H1 (cell line): ENCODE results near the gene PLEKHA5. TPM values are rescaled to one million over a fixed set of nuclear protein-coding genes. Genes with fewer than 3 reads are reported as not detected.

Experiments
- CTCF ChIA-PET: fragments of 300-600 bp; sonication (Branson Sonifier 250); formaldehyde crosslinking; loops from one replicate; lab custom pipeline; 2021; ENCODE audit not compliant: partially characterized antibody; lab: Charles Lee
- POLR2A ChIA-PET: fragments of 300-600 bp; sonication (Branson Sonifier 250); formaldehyde crosslinking; loops from one replicate; lab custom pipeline; 2021; ENCODE audit warnings: inconsistent platforms; ENCODE audit not compliant: partially characterized antibody; lab: Charles Lee
- DNase-seq, 2 experiments: peaks; one replicate each; pipeline versions ENCODE4 v3.0.0 to v3.0.0-alpha.2; 2010 to 2022; ENCODE audit warnings: low spot score in 2 of 2, low read depth in 1 of 2, mixed read lengths in 1 of 2
- FAIRE-seq: peaks from 2 replicates; lab custom pipeline; 2011; peaks lifted over from hg19 to GRCh38; lab: Jason Lieb, UNC
- H2AFZ ChIP-seq: 2 replicates; pipeline ENCODE4 v1.8.1; 2012; ENCODE audit warnings: low read length, inconsistent platforms
- H2AK5ac ChIP-seq: 2 replicates; pipeline ENCODE4 v1.6.1; 2013; ENCODE audit warnings: low read depth, low read length
- H2BK120ac ChIP-seq: replicated peaks from 2 replicates; pipeline ENCODE3; 2013; ENCODE audit warnings: low read depth, low read length, inconsistent platforms
- H2BK12ac ChIP-seq: 2 replicates; pipeline ENCODE4 v1.6.1; 2013; ENCODE audit warnings: low read depth, low read length
- H2BK15ac ChIP-seq: 2 replicates; pipeline ENCODE4 v1.6.1; 2013; ENCODE audit warnings: low read length
- H2BK20ac ChIP-seq: 2 replicates; pipeline ENCODE4 v1.6.1; 2013; ENCODE audit warnings: low read length
- H2BK5ac ChIP-seq: 2 replicates; pipeline ENCODE4 v1.6.1; 2013; ENCODE audit warnings: low read depth, low read length
- H3K14ac ChIP-seq: 2 replicates; pipeline ENCODE4 v1.6.1; 2013; ENCODE audit warnings: inconsistent platforms; ENCODE audit not compliant: insufficient read length
- H3K18ac ChIP-seq: 2 replicates; pipeline ENCODE4 v1.6.1; 2013; ENCODE audit warnings: low read length; ENCODE audit errors: extremely low read depth
- H3K23ac ChIP-seq: 2 replicates; pipeline ENCODE4 v1.6.1; 2013; ENCODE audit warnings: inconsistent platforms; ENCODE audit not compliant: insufficient read length
- H3K23me2 ChIP-seq: 2 replicates; pipeline ENCODE4 v1.6.1; 2013; ENCODE audit warnings: low read depth, low read length
- H3K27ac ChIP-seq: 2 replicates; pipeline ENCODE4 v1.6.1; 2011; ENCODE audit warnings: low read depth, low read length, inconsistent platforms
- H3K27me3 ChIP-seq, 4 experiments: replicated peaks in 1 of 4; 1 replicate in 1 of 4; 2 replicates in 3 of 4; pipeline versions ENCODE4 v1.6.1 to v1.8.1; 2011 to 2013; ENCODE audit warnings: low read length in 3 of 4, mild to moderate bottlenecking in 3 of 4, inconsistent platforms in 2 of 4, mixed read lengths in 2 of 4, moderate library complexity in 1 of 4; ENCODE audit not compliant: control insufficient read depth in 3 of 4, insufficient read depth in 3 of 4; ENCODE audit errors: extremely low read depth in 1 of 4
- H3K36me3 ChIP-seq, 4 experiments: 2 replicates each; pipeline versions ENCODE4 v1.6.1 to v1.8.1; 2011 to 2013; ENCODE audit warnings: mild to moderate bottlenecking in 4 of 4, low read length in 3 of 4, moderate library complexity in 2 of 4, control low read depth in 1 of 4, inconsistent platforms in 1 of 4; ENCODE audit not compliant: insufficient read depth in 4 of 4, control insufficient read depth in 2 of 4
- H3K4ac ChIP-seq: replicated peaks from 2 replicates; pipeline ENCODE3; 2013; ENCODE audit warnings: low read length, low read depth, mixed read lengths, inconsistent platforms; ENCODE audit not compliant: insufficient read length
- H3K4me1 ChIP-seq, 4 experiments: replicated peaks in 1 of 4; 1 replicate in 1 of 4; 2 replicates in 3 of 4; pipeline versions ENCODE4 v1.6.1 to v1.8.1; 2011 to 2013; ENCODE audit warnings: low read length in 3 of 4, inconsistent platforms in 2 of 4, mixed read lengths in 1 of 4; ENCODE audit not compliant: insufficient read depth in 4 of 4, control insufficient read depth in 3 of 4
- H3K4me2 ChIP-seq, 2 experiments: 2 replicates each; pipeline versions ENCODE4 v1.6.1 to v1.8.1; 2011 to 2013; ENCODE audit warnings: low read depth in 2 of 2, low read length in 2 of 2, control low read depth in 1 of 2, inconsistent platforms in 1 of 2, mild to moderate bottlenecking in 1 of 2; ENCODE audit not compliant: insufficient read depth in 1 of 2
- H3K4me3 ChIP-seq, 4 experiments: fragments of 200-600, 300-600 bp in 1 of 4; sonication (generic), shearing (Covaris generic), sonication (Bioruptor Twin) in 1 of 4; 2 replicates each; pipeline versions ENCODE4 v1.5.1 to v1.8.1; 2011 to 2016; ENCODE audit warnings: low read length in 4 of 4, low read depth in 3 of 4, control low read depth in 2 of 4, inconsistent platforms in 2 of 4, mild to moderate bottlenecking in 2 of 4, mixed read lengths in 1 of 4, moderate library complexity in 1 of 4; ENCODE audit not compliant: insufficient read depth in 2 of 4; ENCODE audit errors: extremely low read depth in 1 of 4
- H3K56ac ChIP-seq: replicated peaks from 2 replicates; pipeline ENCODE3; 2013; ENCODE audit warnings: low read depth, mild to moderate bottlenecking, mixed read lengths, low read length, inconsistent platforms; ENCODE audit not compliant: insufficient read length
- H3K79me1 ChIP-seq: 2 replicates; pipeline ENCODE4 v1.6.1; 2013; ENCODE audit warnings: low read depth, low read length, control low read depth
- H3K79me2 ChIP-seq, 2 experiments: 2 replicates each; pipeline versions ENCODE4 v1.6.1 to v1.8.1; 2012 to 2013; ENCODE audit warnings: low read length in 2 of 2, mild to moderate bottlenecking in 2 of 2, inconsistent platforms in 1 of 2; ENCODE audit not compliant: insufficient read depth in 2 of 2, control insufficient read depth in 1 of 2
- H3K9ac ChIP-seq, 4 experiments: replicated peaks in 1 of 4; 1 replicate in 1 of 4; 2 replicates in 3 of 4; pipeline versions ENCODE4 v1.6.1 to v1.8.1; 2011 to 2013; ENCODE audit warnings: low read depth in 3 of 4, low read length in 3 of 4, control low read depth in 2 of 4, mild to moderate bottlenecking in 2 of 4, moderate library complexity in 2 of 4, inconsistent platforms in 1 of 4; ENCODE audit errors: extremely low read depth in 1 of 4
- H3K9me3 ChIP-seq, 2 experiments: 2 replicates each; pipeline versions ENCODE4 v1.6.1 to v1.8.1; 2012 to 2013; ENCODE audit warnings: mild to moderate bottlenecking in 2 of 2, moderate library complexity in 2 of 2, control low read depth in 1 of 2, inconsistent platforms in 1 of 2, low read depth in 1 of 2, low read length in 1 of 2, mixed read lengths in 1 of 2; ENCODE audit not compliant: insufficient read depth in 2 of 2
- H4K20me1 ChIP-seq, 2 experiments: replicated peaks in 1 of 2; 2 replicates each; pipeline versions ENCODE3 to v1.8.1; 2011 to 2013; ENCODE audit warnings: inconsistent platforms in 2 of 2, low read length in 2 of 2, mild to moderate bottlenecking in 1 of 2; ENCODE audit not compliant: insufficient read depth in 2 of 2, control insufficient read depth in 1 of 2
- H4K5ac ChIP-seq: 2 replicates; pipeline ENCODE4 v1.6.1; 2013; ENCODE audit warnings: low read length, low read depth, mixed read lengths, inconsistent platforms; ENCODE audit not compliant: insufficient read length
- H4K8ac ChIP-seq: 2 replicates; pipeline ENCODE4 v1.8.0; 2013; ENCODE audit warnings: mild to moderate bottlenecking, moderate library complexity, low read length, inconsistent platforms; ENCODE audit not compliant: insufficient read depth; ENCODE audit errors: extremely low read depth
- H4K91ac ChIP-seq: replicated peaks from 2 replicates; pipeline ENCODE3; 2013; ENCODE audit warnings: low read length, mixed read lengths, inconsistent platforms; ENCODE audit not compliant: insufficient read length
- BCL11A ChIP-seq, 2 experiments: IDR thresholded peaks; one replicate each; pipeline ENCODE4 v1.6.1; 2011; ENCODE audit warnings: low read depth in 2 of 2, low read length in 2 of 2, mild to moderate bottlenecking in 2 of 2
- CREB1 ChIP-seq: IDR thresholded peaks from 2 replicates; pipeline ENCODE4 v1.6.1; 2012; ENCODE audit warnings: inconsistent platforms
- E2F6 ChIP-seq: IDR thresholded peaks from 2 replicates; pipeline ENCODE4 v1.6.1; 2012; ENCODE audit warnings: inconsistent platforms
- MAFK ChIP-seq: IDR thresholded peaks from 2 replicates; pipeline ENCODE4 v1.6.1; 2012; ENCODE audit warnings: low read depth, mild to moderate bottlenecking, improper control_type of control experiment, low read length
- ZNF274 ChIP-seq: IDR thresholded peaks from 2 replicates; pipeline ENCODE4 v1.7.0; 2012; ENCODE audit warnings: low read length, borderline replicate concordance; ENCODE audit errors: extremely low read depth
- WGBS, 2 experiments: shearing (Covaris generic) in 1 of 2; methylation state at CpG; one replicate each; pipeline versions ENCODE4 v1.1.6 to v1.1.7; 2013 to 2015; ENCODE audit warnings: low lambda C conversion rate in 2 of 2, mixed read lengths in 2 of 2, inconsistent platforms in 1 of 2, low coverage in 1 of 2, missing lambda C conversion rate in 1 of 2; ENCODE audit not compliant: insufficient replicate concordance in 2 of 2, insufficient coverage in 1 of 2, insufficient read length in 1 of 2; ENCODE audit errors: extremely low coverage in 1 of 2, missing lambda C conversion rate in 1 of 2; 5-methylcytosine and 5-hydroxymethylcytosine counted together
- polyA plus RNA-seq, 7 experiments: library from polyadenylated mRNA; depleted of rRNA in 3 of 7; stranded (reverse) in 5 of 7; unstranded in 2 of 7; fragments of >200 nt in 5 of 7; fragments of 200-250 nt in 2 of 7; gene quantifications; 1 replicate in 5 of 7; 2 replicates in 1 of 7; 4 replicates in 1 of 7; pipeline versions ENCODE4 v1.2.1 to v1.2.3, GENCODE V29; 2011 to 2013; ENCODE audit warnings: missing spikeins in 2 of 7, mixed read lengths in 2 of 7
- total RNA-seq: library from RNA; stranded (reverse); fragmentation: NEBNext Ultra II Directional; extraction: Animal tissue kit (Norgen Biotek cat#: 25700); gene quantifications from 2 replicates; pipeline ENCODE4 v1.2.1, GENCODE V29; 2021

Gene PLEKHA5
- total and polyA plus RNA-seq, 2 of the 8 experiments (the other 6 are each of a cell fraction or from before 2014, with no cell fraction given): 17.2 to 66.1 TPM

- DNase-seq: no peak
- Histone ChIP-seq H3K14ac (no peak overlapping the region), H3K4ac (no peak overlapping the region), H3K36me3 (no peaks in the 10 kb centered on the region), H2AK5ac (no peak overlapping the region), H4K5ac (no peak overlapping the region), H2AFZ (no peak overlapping the region), H2BK20ac (0 out of 2 replicates have a peak overlapping the region, but pooled peaks have one; percentile 77), H2BK12ac (no peak overlapping the region), H3K23me2 (no peaks in the 10 kb centered on the region), H3K56ac (no peak overlapping the region), H2BK15ac (no peak overlapping the region), H3K23ac (no peak overlapping the region), H3K79me1 (no peaks in the 10 kb centered on the region), H4K91ac (no peak overlapping the region), H2BK5ac (0 out of 2 replicates have a peak overlapping the region, but pooled peaks have one; percentile 8), H3K18ac (no peak overlapping the region), H3K79me2 (no peaks in the 10 kb centered on the region), H3K27ac (no peak overlapping the region), H2BK120ac (no peak overlapping the region), H3K9ac (no peak overlapping the region), H3K9me3 (no peaks in the 10 kb centered on the region), H4K20me1 (no peaks in the 10 kb centered on the region), H4K8ac (no peak overlapping the region), H3K4me2 (peak overlapping the region in 1 of 2 experiments; percentile 34; a peak in 1 of 4 replicates), H3K4me1 (peaks cover 8 to 13% (median 9%) of the 10 kb centered on the region in 4 experiments; a peak in 5 of 7 replicates), H3K27me3 (no peaks in the 10 kb centered on the region), H3K4me3 (no peak overlapping the region)
- 55% methylated on average over 7 of the region's 7 CpGs; no CpG with 5 or more reads in 1 of the 2 experiments for WGBS, 2 experiments
- no peak for FAIRE-seq
- ChIA-PET CTCF (interaction anchor here (0.6 to 0.9 kb wide), 2 partner anchors 12 to 107 kb away, joined by 3 read pairs; no protein-coding TSS in a partner anchor), POLR2A (interaction anchor here (0.6 to 1.9 kb wide), 5 partner anchors 9 to 42 kb away, joined by 3 to 4 read pairs (median 3); no protein-coding TSS in a partner anchor)
- no peak for TF ChIP-seq BCL11A (IDR thresholded peaks at IDR 0.05; ENCODE audit: low read depth in 2 of 2, low read length in 2 of 2)
- no peak for TF ChIP-seq CREB1
- peak; percentile 97 for TF ChIP-seq MAFK
- TF ChIP-seq E2F6: no peak
- TF ChIP-seq ZNF274: no peak
Observed at GRCh38 chr12:19410629-19411185, 281.2 kb downstream of the PLEKHA5 start.
